HG03575 (cell line): Measurements from ENCODE around the gene KIAA2012.

Source experiments
- ATAC-seq: cut with Tn5 transposase; IDR thresholded peaks from one replicate; pipeline ENCODE4 v1.9.1; 2021; ENCODE audit not compliant: unreplicated experiment, insufficient number of reproducible peaks, low FRiP score; ENCODE audit errors: extremely low read depth

KIAA2012 gene

DNA sequence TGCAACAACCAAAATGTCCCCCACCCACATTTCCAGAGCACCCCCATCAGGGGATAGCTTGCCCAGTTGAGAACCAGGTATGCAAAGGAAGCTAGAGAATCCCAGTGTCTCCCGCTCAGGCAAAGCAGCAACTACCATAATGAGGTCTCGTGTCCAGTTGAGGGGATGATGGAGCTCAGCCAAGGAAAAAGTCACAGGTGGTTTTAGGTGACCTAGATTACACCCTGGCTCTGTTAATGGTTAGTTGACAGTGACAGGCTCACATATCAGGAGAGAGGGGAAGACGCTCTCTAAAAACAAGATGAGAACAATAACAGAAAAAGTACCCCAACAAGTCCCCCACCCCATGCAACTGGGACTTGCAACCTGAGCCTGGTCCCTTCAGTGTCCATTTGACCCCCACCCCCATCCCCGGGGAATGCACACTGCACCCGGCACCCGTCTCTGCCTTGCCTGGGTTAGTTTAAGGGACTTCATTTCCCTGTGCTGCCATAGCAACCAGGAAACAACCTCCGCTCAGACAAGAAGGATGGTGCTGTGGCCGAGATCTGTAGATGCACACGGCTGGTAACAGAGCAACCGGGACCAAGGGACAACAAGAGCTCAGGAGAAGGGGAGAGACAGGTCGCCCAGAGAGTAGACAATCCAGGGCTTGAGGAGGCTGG lies at the start of gene KIAA2012:
KIAA2012 (plus strand) TSS at position 519 of the 665 bp plus-strand sequence. CDS start 373 bp downstream, outside the sequence.
- no peak for ATAC-seq

DNA sequence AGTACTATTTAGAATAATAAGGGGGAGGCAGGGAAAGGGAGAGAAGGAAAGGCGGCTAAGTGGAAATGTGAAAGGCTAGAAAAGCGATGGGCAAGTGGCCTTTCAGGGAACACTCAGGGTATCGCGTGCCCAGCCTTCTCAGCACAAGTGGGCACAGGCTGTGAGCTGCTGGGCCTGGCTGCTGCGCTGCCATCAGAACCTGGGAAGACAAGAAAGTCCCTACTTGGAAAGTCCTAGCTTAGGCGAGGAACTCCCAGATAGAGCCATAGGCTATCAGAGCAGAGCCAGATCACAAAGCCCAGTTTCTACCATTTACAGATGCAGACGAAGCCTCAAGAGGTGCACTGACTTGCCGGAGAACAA lies 49.2 kb upstream of the KIAA2012 start:
- ATAC-seq = no peak

DNA sequence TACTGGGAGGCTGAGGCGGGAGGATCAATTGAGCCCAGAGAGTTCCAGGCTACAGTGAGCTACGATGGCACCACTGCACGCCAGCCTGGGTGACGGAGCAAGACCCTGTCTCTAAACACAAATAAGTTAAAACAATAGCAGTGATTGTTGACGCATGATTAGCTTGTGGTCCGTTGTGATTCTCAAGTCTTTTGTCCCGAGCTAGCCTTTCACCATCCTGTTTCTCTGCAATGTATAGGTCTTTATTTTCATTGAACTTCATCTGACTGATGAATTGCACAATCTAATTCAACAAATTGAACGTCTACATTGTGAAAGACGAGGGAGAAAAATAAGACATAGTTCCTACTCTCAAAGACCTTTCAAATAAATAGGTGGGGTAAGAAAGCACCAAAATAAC lies 48.2 kb upstream of the KIAA2012 start:
- ATAC-seq = no peak

GRCh38 chr2:202025816-202026215 lies 47.2 kb upstream of the KIAA2012 start:
- ATAC-seq = no peak

GRCh38 chr2:202026507-202026906 lies 46.5 kb upstream of the KIAA2012 start:
- ATAC-seq = no peak

DNA sequence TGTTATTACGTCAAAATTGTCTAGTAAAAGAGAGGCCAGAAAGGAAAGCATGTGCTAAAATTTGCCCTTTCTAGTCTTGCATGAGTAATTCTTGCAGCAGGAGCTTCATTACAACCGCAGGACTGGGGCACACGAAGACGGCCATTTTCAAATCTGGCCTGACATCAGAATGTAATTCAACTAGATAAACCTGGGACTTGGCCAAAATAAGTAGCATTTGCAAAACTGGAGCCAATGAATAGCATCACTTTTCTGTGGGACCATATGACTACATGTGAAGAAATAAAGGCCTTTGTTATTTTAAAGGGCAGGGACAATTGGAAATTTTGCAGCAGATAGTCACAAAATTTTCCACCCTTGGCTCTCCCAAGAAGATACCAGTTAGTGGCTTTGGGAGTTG lies 42.4 kb upstream of the KIAA2012 start:
- no peak for ATAC-seq

DNA sequence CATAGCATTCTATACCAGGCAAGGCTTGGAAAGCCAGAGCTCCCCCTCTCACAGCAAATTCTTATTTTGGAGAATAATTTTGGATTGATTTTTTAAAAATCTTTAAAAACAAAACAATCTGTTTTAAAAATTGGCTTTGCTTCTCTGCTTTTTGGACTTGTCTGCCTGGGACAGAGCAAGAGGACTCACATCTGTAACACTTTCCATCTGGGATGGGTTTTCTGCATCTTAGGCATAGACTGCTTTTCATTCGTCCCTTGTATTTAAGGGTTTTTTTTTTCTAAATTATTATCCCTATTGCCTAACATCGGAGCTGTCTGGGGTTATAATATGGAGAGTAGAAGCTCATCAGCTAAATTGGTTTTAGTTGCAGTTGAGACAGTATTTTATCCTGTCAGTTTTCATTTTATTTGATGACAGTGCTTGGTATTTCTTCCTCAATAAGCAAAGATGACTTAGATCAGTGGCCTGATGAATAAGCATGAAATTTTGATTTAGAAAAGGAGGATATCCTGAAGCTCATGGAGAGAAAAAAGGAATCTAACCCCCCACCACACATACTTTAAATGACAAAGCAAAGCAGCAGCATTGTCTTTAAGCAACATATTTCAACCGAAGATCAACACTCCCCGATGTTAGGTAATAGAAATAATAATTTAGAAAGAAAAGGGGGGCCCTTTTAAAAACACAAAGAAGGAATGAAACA lies 41.7 kb upstream of the KIAA2012 start:
- ATAC-seq = no peak

DNA sequence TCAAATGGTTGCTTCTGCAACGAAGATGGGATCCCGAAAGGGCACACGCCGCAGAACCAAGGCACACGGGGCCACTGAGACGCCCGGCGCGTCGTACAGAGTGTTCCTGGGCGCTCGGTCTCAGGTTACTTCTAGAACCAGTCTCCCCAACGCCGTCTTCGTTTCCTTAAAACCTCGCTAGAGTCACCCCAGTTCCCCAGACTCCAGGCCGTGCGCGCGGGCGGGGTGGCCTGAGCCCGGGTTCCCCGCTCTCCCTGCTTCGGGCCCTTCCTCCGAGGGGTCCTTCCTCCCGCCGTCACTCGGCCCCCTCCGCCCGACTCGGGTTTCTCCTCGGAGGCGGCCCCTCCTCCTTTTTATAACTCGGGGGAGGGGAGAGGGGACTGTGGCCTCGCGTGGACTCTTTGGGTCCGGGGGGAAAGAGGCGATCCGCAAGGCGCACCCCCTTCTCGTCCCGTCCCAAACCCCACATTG lies 40.2 kb upstream of the KIAA2012 start:
- no peak for ATAC-seq

DNA sequence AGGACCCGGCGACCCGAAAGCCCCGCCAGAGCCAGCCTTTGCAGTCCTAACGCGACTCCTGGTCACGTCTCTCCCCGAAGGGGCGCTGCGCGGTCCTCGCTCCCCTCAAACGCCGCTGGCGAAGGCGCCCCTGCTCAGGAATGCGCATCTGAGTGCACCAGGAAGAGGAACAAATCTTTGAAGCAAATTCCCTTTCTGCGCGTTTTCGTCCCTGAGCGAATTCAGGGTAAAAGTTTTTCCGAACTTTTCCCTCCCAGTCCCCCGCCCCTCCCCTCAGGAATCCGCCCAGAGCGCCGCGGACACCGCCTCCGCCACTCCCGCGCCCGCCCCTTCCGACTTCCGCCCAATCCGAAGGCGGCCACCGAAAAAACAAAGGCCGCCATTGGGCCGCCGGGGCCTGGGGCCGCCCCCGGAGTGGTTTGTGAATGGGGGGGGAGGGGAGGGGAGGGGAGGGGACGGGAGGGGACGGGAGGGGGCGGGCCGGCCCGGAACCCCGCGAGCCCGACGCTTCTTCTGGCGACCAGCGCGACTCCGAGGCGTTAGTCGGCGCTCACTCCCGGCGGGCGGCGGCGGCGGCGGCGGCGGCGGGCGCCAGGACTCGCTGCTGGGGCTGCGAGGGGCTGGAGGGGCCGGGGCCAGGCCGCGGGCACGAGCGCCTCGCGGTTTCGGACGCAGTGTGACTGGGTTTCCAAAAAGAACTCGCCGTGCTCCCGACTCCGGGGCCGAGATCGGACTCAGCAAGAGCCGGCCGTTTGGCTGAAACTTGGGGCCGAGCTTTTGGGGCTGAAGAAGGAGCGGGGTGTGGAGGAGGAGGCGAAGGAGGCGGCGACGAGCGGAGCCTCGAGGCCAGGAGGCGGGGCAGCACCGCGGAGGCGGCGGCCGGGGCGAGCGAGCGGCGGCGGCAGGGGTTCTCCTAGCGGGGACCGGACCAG lies 39.5 kb upstream of the KIAA2012 start, which contains the start of gene FZD7:
FZD7 (plus strand) TSS at position 539 of the 932 bp plus-strand sequence. CDS start 793 bp downstream, outside the sequence.
- ATAC-seq = no peak

DNA sequence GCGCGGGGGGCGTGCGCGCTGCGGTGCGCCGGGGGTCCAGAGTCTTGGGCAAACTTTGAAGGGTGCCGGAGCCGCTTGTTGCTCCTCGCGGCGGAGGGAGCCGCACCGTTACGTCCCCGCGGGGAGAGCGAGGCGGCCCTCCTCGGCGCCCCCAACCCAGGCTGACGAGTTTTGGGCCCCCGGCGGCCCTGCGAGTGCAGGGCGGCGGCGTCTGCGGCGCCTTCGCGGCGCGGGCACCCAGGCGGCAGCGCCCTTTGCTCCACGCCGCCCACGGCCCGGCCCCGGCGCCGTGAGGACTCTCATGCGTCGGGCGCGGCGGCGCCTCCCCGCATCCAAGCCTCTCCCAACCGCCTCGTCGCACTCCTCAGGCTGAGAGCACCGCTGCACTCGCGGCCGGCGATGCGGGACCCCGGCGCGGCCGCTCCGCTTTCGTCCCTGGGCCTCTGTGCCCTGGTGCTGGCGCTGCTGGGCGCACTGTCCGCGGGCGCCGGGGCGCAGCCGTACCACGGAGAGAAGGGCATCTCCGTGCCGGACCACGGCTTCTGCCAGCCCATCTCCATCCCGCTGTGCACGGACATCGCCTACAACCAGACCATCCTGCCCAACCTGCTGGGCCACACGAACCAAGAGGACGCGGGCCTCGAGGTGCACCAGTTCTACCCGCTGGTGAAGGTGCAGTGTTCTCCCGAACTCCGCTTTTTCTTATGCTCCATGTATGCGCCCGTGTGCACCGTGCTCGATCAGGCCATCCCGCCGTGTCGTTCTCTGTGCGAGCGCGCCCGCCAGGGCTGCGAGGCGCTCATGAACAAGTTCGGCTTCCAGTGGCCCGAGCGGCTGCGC lies 38.6 kb upstream of the KIAA2012 start:
- no peak for ATAC-seq

DNA sequence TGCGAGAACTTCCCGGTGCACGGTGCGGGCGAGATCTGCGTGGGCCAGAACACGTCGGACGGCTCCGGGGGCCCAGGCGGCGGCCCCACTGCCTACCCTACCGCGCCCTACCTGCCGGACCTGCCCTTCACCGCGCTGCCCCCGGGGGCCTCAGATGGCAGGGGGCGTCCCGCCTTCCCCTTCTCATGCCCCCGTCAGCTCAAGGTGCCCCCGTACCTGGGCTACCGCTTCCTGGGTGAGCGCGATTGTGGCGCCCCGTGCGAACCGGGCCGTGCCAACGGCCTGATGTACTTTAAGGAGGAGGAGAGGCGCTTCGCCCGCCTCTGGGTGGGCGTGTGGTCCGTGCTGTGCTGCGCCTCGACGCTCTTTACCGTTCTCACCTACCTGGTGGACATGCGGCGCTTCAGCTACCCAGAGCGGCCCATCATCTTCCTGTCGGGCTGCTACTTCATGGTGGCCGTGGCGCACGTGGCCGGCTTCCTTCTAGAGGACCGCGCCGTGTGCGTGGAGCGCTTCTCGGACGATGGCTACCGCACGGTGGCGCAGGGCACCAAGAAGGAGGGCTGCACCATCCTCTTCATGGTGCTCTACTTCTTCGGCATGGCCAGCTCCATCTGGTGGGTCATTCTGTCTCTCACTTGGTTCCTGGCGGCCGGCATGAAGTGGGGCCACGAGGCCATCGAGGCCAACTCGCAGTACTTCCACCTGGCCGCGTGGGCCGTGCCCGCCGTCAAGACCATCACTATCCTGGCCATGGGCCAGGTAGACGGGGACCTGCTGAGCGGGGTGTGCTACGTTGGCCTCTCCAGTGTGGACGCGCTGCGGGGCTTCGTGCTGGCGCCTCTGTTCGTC lies 37.7 kb upstream of the KIAA2012 start:
- ATAC-seq = no peak

GRCh38 chr2:202035941-202036372 lies 37.1 kb upstream of the KIAA2012 start:
- no peak for ATAC-seq

GRCh38 chr2:202036601-202037037 lies 36.4 kb upstream of the KIAA2012 start:
- ATAC-seq = no peak

DNA sequence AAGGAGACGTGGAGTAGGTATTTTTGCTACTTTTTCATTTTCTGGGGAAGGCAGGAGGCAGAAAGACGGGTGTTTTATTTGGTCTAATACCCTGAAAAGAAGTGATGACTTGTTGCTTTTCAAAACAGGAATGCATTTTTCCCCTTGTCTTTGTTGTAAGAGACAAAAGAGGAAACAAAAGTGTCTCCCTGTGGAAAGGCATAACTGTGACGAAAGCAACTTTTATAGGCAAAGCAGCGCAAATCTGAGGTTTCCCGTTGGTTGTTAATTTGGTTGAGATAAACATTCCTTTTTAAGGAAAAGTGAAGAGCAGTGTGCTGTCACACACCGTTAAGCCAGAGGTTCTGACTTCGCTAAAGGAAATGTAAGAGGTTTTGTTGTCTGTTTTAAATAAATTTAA lies 36.0 kb upstream of the KIAA2012 start:
- ATAC-seq = no peak

DNA sequence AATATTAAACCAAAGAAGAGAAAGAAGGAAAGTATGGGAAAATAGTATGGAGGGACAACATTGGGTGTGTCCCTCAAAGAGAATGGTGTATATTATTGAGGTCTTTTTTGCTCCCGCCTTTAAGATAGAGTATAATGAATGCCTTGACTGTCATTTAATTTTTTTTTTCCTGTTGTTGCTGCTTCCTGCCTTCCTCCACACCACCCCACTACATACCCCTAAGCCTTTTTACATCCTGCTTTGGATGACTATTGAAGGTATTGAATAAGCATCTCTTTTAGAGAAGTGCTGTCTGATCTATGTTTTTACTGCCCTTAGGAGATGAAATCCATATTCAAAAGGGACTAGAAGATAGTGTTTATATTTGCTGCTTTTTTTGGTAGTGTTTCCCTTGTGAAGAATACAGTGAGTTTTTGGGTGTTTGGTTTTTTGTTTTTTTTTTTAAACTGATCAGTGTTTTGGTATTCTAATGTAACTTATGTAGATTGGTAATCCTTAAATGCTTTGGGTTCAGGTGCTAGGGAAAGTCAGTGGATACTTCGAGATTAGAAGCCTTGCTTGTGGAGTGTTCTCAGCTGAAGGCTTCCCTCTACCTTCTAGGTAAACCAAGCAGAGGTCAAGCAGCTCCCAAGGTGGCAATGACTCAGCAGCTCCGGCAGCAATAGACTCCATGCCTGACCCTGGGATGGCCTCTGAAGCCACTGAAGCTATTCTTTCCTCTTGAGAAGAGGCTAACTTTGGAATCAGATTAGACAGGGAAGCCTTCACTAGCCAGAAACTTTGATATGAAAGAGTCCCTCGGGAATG lies 34.4 kb upstream of the KIAA2012 start:
- ATAC-seq = no peak

GRCh38 chr2:202039278-202040078 lies 33.6 kb upstream of the KIAA2012 start:
- no peak for ATAC-seq
